K562 (cell line): Measurements from ENCODE around the gene NBEAL2. TPM values are rescaled to one million over a fixed set of nuclear protein-coding genes. Genes with fewer than 3 reads are reported as not detected.

ENCODE experiments used
- EHMT2 ChIP-seq: fragments of 450-650 bp; IDR thresholded peaks from 2 replicates; pipeline ENCODE4 v1.6.1; 2018; ENCODE audit warnings: antibody characterized with exemption
- GABPA ChIP-seq: fragments of 200-800 bp; sonication (Bioruptor generic); conservative IDR thresholded peaks from 2 replicates; pipeline ENCODE4 v1.6.1; 2016; ENCODE audit warnings: low read depth, missing genetic modification characterization, missing compliant biosample characterization
- HDGF ChIP-seq: fragments of 450-650 bp; IDR thresholded peaks from 2 replicates; pipeline ENCODE4 v1.6.1; 2016
- IRF2 ChIP-seq: sonication (generic); formaldehyde crosslinking; IDR thresholded peaks from 2 replicates; pipeline ENCODE4 v1.8.1; 2022; ENCODE audit warnings: mild to moderate bottlenecking, missing genetic modification reagents
- RBBP5 ChIP-seq: fragments of 200-600 bp; sonication (generic); IDR thresholded peaks from 2 replicates; pipeline ENCODE4 v1.6.1; 2012; ENCODE audit warnings: borderline replicate concordance, mild to moderate bottlenecking, low read length, control low read depth, inconsistent platforms; ENCODE audit not compliant: insufficient read depth, poor library complexity, severe bottlenecking
- SNIP1 ChIP-seq: fragments of 450-650 bp; IDR thresholded peaks from 2 replicates; pipeline ENCODE4 v1.7.1; 2017; ENCODE audit warnings: low read depth, mild to moderate bottlenecking
- ZBTB34 ChIP-seq: fragments of 250-450 bp; sonication (Bioruptor Pico); IDR thresholded peaks from 2 replicates; pipeline ENCODE4 v1.8.0; 2021; ENCODE audit warnings: mild to moderate bottlenecking, moderate library complexity
- ZNF263 ChIP-seq: sonication (generic); formaldehyde crosslinking; IDR thresholded peaks from 2 replicates; pipeline ENCODE4 v1.8.0; 2022; ENCODE audit warnings: mild to moderate bottlenecking, missing genetic modification reagents, borderline replicate concordance
- polyA plus RNA-seq, 8 experiments: library from polyadenylated mRNA; depleted of rRNA in 4 of 8; stranded (reverse) in 5 of 8; unstranded in 3 of 8; fragments of >200 nt; fragmentation: Nextera tagmentation in 2 of 8; fragmentation: Illumina TruSeq in 1 of 8; extraction: Ambion mirVana in 2 of 8; extraction: Trizol in 1 of 8; gene quantifications; 2 replicates each; pipeline versions ENCODE4 v1.2.1 to v1.2.3, GENCODE V29; 2011 to 2014; ENCODE audit warnings: inconsistent platforms in 1 of 8, missing spikeins in 1 of 8
- total RNA-seq, 7 experiments: library from RNA; depleted of rRNA in 6 of 7; stranded (reverse); fragments of >200 nt in 6 of 7; fragmentation: Illumina TruSeq in 2 of 7; extraction: Trizol in 2 of 7; gene quantifications; 2 replicates each; pipeline versions ENCODE4 v1.2.1 to v1.2.3, GENCODE V29; 2011 to 2021; ENCODE audit warnings: low replicate concordance in 1 of 7
- TF ChIP-seq, protein P1 (sequence below): sonication (generic); formaldehyde crosslinking; IDR thresholded peaks from 2 replicates; pipeline ENCODE4 v1.8.0; 2022; ENCODE audit warnings: mild to moderate bottlenecking, missing genetic modification reagents
- TF ChIP-seq, protein P2 (sequence below): IDR thresholded peaks from 2 replicates; pipeline ENCODE4 v1.6.1; 2016; ENCODE audit warnings: missing genetic modification characterization, missing compliant biosample characterization
- TF ChIP-seq, protein P3 (sequence below): fragments of 250-450 bp; sonication (Bioruptor Pico); IDR thresholded peaks from 2 replicates; pipeline ENCODE4 v1.4.0; 2020; ENCODE audit warnings: mild to moderate bottlenecking

The NBEAL2 gene
- total and polyA plus RNA-seq, 9 of the 15 experiments (the other 6 are each of a cell fraction or from before 2014, with no cell fraction given) = 0.06 to 114 (median 29.6) TPM

- 0 out of 2 replicates have a peak, but pooled peaks have one; percentile 54 for TF ChIP-seq ZNF263 (CRISPR knock-in tag)
- TF ChIP-seq ZBTB34 = no peak
- TF ChIP-seq, protein P1, sequence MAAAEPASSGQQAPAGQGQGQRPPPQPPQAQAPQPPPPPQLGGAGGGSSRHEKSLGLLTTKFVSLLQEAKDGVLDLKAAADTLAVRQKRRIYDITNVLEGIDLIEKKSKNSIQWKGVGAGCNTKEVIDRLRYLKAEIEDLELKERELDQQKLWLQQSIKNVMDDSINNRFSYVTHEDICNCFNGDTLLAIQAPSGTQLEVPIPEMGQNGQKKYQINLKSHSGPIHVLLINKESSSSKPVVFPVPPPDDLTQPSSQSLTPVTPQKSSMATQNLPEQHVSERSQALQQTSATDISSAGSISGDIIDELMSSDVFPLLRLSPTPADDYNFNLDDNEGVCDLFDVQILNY = no peak
- TF ChIP-seq RBBP5 = no peak
- no peak for TF ChIP-seq GABPA (tag)
- no peak for TF ChIP-seq SNIP1
- TF ChIP-seq, protein P2, sequence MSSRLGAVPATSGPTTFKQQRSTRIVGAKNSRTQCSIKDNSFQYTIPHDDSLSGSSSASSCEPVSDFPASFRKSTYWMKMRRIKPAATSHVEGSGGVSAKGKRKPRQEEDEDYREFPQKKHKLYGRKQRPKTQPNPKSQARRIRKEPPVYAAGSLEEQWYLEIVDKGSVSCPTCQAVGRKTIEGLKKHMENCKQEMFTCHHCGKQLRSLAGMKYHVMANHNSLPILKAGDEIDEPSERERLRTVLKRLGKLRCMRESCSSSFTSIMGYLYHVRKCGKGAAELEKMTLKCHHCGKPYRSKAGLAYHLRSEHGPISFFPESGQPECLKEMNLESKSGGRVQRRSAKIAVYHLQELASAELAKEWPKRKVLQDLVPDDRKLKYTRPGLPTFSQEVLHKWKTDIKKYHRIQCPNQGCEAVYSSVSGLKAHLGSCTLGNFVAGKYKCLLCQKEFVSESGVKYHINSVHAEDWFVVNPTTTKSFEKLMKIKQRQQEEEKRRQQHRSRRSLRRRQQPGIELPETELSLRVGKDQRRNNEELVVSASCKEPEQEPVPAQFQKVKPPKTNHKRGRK (tag) = no peak
- TF ChIP-seq EHMT2 = 0 out of 2 replicates have a peak, but pooled peaks have one; percentile 32
- no peak for TF ChIP-seq HDGF
- TF ChIP-seq, protein P3, sequence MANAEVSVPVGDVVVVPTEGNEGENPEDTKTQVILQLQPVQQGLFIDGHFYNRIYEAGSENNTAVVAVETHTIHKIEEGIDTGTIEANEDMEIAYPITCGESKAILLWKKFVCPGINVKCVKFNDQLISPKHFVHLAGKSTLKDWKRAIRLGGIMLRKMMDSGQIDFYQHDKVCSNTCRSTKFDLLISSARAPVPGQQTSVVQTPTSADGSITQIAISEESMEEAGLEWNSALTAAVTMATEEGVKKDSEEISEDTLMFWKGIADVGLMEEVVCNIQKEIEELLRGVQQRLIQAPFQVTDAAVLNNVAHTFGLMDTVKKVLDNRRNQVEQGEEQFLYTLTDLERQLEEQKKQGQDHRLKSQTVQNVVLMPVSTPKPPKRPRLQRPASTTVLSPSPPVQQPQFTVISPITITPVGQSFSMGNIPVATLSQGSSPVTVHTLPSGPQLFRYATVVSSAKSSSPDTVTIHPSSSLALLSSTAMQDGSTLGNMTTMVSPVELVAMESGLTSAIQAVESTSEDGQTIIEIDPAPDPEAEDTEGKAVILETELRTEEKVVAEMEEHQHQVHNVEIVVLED (CRISPR knock-in tag) = no peak
- no peak for TF ChIP-seq IRF2 (CRISPR knock-in tag)
These were observed 44.2 kb upstream of the NBEAL2 start (continued) for GRCh38 chr3:46935168-46935858.
